Hematopoietic multipotent progenitor cell (in vitro differentiated cells): Measurements from ENCODE around the gene FAT1. TPM values are rescaled to one million over a fixed set of nuclear protein-coding genes. Genes with fewer than 3 reads are reported as not detected.

Source experiments
- DNase-seq, 3 donors: peaks; one replicate each; pipeline ENCODE4 v3.0.0-alpha.2; 2011 to 2015; ENCODE audit warnings: low read depth in 2 of 3, low spot score in 2 of 3
- total RNA-seq: library from RNA; depleted of rRNA; stranded (reverse); fragments of >200 nt; gene quantifications from one replicate; pipeline ENCODE4 v1.2.3, GENCODE V29; 2012

FAT1 gene
- total RNA-seq, 1 donor: 0.81 TPM

- DNase-seq: no peak
Observed at GRCh38 chr4:186755550-186756519, 32.2 kb upstream of the FAT1 start.

GRCh38 chr4:186754976-186755375, 31.3 kb upstream of the FAT1 start:
- no peak for DNase-seq

DNA sequence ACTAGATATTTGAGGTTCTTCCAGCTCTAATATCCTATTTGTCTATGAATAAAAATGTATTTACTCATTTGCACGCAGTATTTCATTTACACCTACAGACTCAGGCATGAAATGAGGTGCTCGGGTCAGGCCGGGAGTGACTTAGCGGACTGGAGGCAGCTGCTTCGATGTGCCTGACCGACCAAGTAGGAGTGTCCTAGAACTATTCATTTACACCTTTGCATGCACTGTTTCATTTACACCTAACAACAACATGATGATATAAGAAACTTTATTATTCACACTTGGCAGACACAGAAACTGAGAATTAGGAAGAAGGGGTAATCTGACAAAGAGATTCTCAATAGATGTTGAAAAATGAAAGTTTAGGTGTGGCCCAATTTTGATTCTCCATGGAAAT, 28.7 kb upstream of the FAT1 start:
- DNase-seq: no peak

- DNase-seq: no peak
Observed at GRCh38 chr4:186749611-186750281, 26.1 kb upstream of the FAT1 start.

GRCh38 chr4:186746581-186746980, 22.9 kb upstream of the FAT1 start:
- no peak for DNase-seq

GRCh38 chr4:186743261-186743660, 19.6 kb upstream of the FAT1 start:
- DNase-seq: no peak

- DNase-seq: no peak
Observed at GRCh38 chr4:186740822-186741221, 17.2 kb upstream of the FAT1 start.

GRCh38 chr4:186739802-186740434, 16.3 kb upstream of the FAT1 start:
- no peak for DNase-seq

GRCh38 chr4:186739317-186739716, 15.7 kb upstream of the FAT1 start:
- DNase-seq: no peak

DNA sequence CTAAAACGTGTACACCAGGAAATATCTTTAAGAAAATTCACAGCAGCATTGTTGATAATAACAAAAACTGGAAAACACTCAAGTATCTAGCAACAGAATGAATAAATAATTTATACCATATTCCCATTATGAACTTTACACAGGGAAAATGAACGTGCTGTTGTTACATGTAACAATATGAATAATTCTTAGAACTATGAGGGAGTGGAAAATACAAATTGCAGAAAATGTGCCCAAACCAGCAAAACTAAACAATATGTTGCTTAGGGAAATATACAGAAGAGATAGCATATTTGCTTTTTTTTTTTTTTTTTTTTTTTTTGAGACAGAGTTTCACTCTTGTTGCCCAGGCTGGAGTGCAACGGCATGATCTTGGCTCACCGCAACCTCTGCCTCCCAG, 14.8 kb upstream of the FAT1 start:
- DNase-seq: no peak

GRCh38 chr4:186737427-186737826, 13.8 kb upstream of the FAT1 start:
- DNase-seq: no peak

DNA sequence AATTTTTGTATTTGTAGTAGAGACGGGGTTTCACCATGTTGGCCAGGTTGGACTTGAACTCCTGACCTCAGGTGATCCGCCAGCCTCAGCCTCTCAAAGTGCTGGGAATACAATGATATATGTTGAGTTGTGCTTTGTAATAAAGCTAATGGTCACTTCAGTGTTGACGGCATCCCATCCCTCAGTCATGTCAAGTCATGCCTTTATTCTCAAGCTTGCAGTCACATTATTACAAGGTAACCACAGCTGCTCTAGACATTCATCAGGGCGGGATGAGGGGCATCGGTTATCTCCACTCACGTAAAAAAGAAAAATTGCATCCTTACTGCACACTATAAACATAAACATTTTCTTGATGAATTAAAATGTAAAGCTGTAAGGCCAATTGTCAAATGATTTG, 12.8 kb upstream of the FAT1 start:
- no peak for DNase-seq

DNA sequence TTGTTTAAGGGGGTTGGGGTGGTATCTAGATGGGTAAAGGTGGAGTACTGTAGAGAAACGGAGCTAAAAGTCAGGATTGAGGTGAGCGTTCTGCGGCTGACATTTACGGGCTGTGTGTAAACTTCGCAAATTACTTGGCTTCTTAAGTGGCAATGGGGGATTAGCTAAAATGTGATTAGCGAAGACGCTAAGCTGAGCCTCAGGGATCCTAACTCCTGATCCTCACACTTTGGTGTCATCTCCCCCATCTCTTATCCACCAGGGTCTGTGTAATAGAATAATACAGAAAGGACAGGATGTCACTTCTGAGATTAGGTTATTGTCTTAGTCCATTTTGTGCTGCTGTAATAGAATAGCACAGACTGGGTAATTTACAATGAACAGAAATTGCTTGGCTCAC, 10.6 kb upstream of the FAT1 start:
- no peak for DNase-seq

- no peak for DNase-seq
Observed at GRCh38 chr4:186733778-186734177, 10.1 kb upstream of the FAT1 start.

DNA sequence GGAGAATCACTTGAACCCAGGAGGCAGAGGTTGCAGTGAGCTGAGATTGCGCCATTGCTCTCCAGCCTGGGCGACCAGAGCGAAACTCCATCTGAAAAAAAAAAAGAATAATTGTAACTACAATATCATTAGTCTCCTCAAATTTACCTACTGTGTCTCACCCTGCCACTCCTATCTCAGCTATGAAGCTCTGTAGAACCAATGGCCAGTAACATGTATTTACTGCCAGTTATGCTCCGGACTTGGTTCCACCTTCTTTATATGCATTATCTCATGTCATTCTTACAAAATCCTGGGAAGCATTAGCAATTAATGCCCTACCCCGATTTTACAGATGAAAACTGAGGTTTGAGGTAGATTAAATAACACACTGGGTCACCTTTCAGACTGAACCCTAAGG, 7.0 kb upstream of the FAT1 start:
- no peak for DNase-seq

DNA sequence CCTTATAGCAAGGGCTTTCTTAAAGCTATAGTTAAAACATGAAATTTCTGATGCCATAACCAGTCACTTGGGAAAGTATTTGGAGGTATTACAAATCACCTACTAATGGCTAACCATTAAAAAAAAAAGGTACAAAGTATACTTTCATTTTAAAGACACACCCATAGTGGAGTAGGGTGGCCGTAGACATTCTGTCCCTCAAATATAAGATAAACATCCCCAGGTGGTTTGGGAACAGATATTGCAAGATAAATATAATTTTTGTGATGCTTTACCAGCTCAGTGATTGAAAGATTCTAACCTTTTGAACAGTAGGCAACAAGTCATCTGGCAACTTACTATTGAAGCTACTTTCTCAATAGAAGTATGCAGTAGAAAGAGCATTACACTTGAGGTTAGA, 6.2 kb upstream of the FAT1 start:
- no peak for DNase-seq

- DNase-seq: no peak
Observed at GRCh38 chr4:186728631-186729271, 5.1 kb upstream of the FAT1 start.

- DNase-seq: no peak
Observed at GRCh38 chr4:186727977-186728519, 4.4 kb upstream of the FAT1 start.

- no peak for DNase-seq
Observed at GRCh38 chr4:186727169-186727976, 3.7 kb upstream of the FAT1 start.
